GM18870 (cell line): ENCODE results near the gene TLR3.
A peak's percentile ranks its signal among the peaks of the same experiment; 100 is the strongest.

Source experiments
- ATAC-seq: cut with Tn5 transposase; IDR thresholded peaks from one replicate; pipeline ENCODE4 v1.9.1; 2021; ENCODE audit warnings: moderate library complexity; ENCODE audit not compliant: unreplicated experiment

TLR3 gene

GRCh38 chr4:186104114-186104889 is 35.3 kb downstream of the TLR3 start, which contains the start of gene FAM149A:
TSS of gene FAM149A (plus strand) at chr4:186104704.
- ATAC-seq = no peak

- no peak for ATAC-seq
Measured at GRCh38 chr4:186104890-186105646, 36.1 kb downstream of the TLR3 start.

GRCh38 chr4:186105647-186106321 is 36.8 kb downstream of the TLR3 start:
- no peak for ATAC-seq

GRCh38 chr4:186107947-186108346 is 39.0 kb downstream of the TLR3 start:
- no peak for ATAC-seq

GRCh38 chr4:186108391-186108790 is 39.4 kb downstream of the TLR3 start:
- ATAC-seq = no peak

GRCh38 chr4:186109245-186109644 is 40.3 kb downstream of the TLR3 start:
- ATAC-seq = no peak

GRCh38 chr4:186116697-186117096 is 47.7 kb downstream of the TLR3 start:
- ATAC-seq = no peak

- ATAC-seq = no peak
Measured at GRCh38 chr4:186118582-186118981, 49.6 kb downstream of the TLR3 start.

- ATAC-seq = no peak
Measured at GRCh38 chr4:186121057-186121456, 52.1 kb downstream of the TLR3 start.

GRCh38 chr4:186128842-186129241 is 59.9 kb downstream of the TLR3 start:
- ATAC-seq = no peak

GRCh38 chr4:186131935-186132334 is 63.0 kb downstream of the TLR3 start:
- ATAC-seq = no peak

- no peak for ATAC-seq
Measured at GRCh38 chr4:186132577-186133242, 63.8 kb downstream of the TLR3 start.

GRCh38 chr4:186134257-186134656 is 65.3 kb downstream of the TLR3 start:
- ATAC-seq = peak; percentile 99

- no peak for ATAC-seq
Measured at GRCh38 chr4:186134861-186135260, 65.9 kb downstream of the TLR3 start.

GRCh38 chr4:186137196-186137794 is 68.3 kb downstream of the TLR3 start:
- no peak for ATAC-seq
